ENCODE data around the gene SYNRG. TPM values are rescaled to one million over a fixed set of nuclear protein-coding genes. Genes with fewer than 3 reads are reported as not detected.

SYNRG gene
- total and polyA plus RNA-seq, 2 of the 13 experiments (the other 11 are each of a cell fraction or from before 2014, with no cell fraction given) = 7.3 to 8.7 TPM

GRCh38 chr17:37507111-37507510 is 102.1 kb downstream of the SYNRG start (continued):
- TF ChIP-seq ZNF883 (CRISPR knock-in tag; IDR thresholded peaks at IDR 0.05; ENCODE audit: not compliant biosample characterization) = no peak
- TF ChIP-seq NR1H2 (CRISPR knock-in tag; IDR thresholded peaks at IDR 0.05; ENCODE audit: borderline replicate concordance, low read depth) = no peak

- H3K27me3 ChIP-seq (ENCODE audit: control insufficient read depth in 1 of 2, insufficient read depth in 2 of 2, low read length in 2 of 2) = no peaks in the 10 kb centered on the region
- no peak for TF ChIP-seq MIXL1 (CRISPR knock-in tag; IDR thresholded peaks at IDR 0.05)
- TF ChIP-seq CTCF (CRISPR knock-in tag; IDR thresholded peaks at IDR 0.05) = peak; percentile 44
- TF ChIP-seq RAD21 (CRISPR knock-in tag; IDR thresholded peaks at IDR 0.05) = peak; percentile 38; the same call in 1 of the 2 replicates
- TF ChIP-seq SMC3 (IDR thresholded peaks at IDR 0.05; ENCODE audit: low read length) = peak; percentile 22; the same call in 1 of the 2 replicates
- peak; percentile 42 for TF ChIP-seq ZNF687 (CRISPR knock-in tag; IDR thresholded peaks at IDR 0.05)
- no peak for TF ChIP-seq POLR2A (IDR thresholded peaks at IDR 0.05; ENCODE audit: insufficient read depth in 1 of 2, low read depth in 2 of 2, low read length in 2 of 2)
- 0 out of 2 replicates have a peak, but pooled peaks have one; percentile 42 for TF ChIP-seq BRF2 (CRISPR knock-in tag; IDR thresholded peaks at IDR 0.05)
- TF ChIP-seq ZNF547 (CRISPR knock-in tag; IDR thresholded peaks at IDR 0.05) = 0 out of 2 replicates have a peak, but pooled peaks have one; percentile 47
- peak; percentile 35 for TF ChIP-seq XRCC5 (optimal IDR thresholded peaks at IDR 0.05; ENCODE audit: low read length)
- TF ChIP-seq STAG1 (CRISPR knock-in tag; IDR thresholded peaks at IDR 0.05) = peak; percentile 37; the same call in 1 of the 2 replicates
- H3K9ac ChIP-seq (ENCODE audit: insufficient read depth, low read depth, low read length) = no peak overlapping the region
- H3K36me3 ChIP-seq (replicated peaks in 1 of 2; ENCODE audit: control insufficient read depth in 1 of 2, insufficient read depth in 2 of 2, low read length in 2 of 2) = peaks cover 7 to 17% of the 10 kb centered on the region in 2 experiments; a peak in 4 of 5 replicates
- DNase-seq (ENCODE audit: low spot score) (peak; percentile 55), FAIRE-seq (no peak), ATAC-seq (peak; percentile 83)
- in situ Hi-C loops (cut with HindIII; ENCODE audit: extremely low pct_ligation_motif_present, low pct_unique_long_range_greater_than_20kb) = no loop called here
- WGBS (ENCODE audit: low lambda C conversion rate) = 82% methylated on average over 10 of the region's 10 CpGs
- 0 out of 2 replicates have a peak, but pooled peaks cover 7% of the 10 kb centered on the region for H4K20me1 ChIP-seq (ENCODE audit: insufficient read depth, low read length)
- intact Hi-C loops (cut with micrococcal nuclease; ENCODE audit: unreplicated experiment) = no loop called here
- no peak overlapping the region for H3K4me2 ChIP-seq (ENCODE audit: low read depth, low read length)
- ChIA-PET POLR2A (no interaction called here), CTCF (ENCODE audit: low intra/inter-chr PET ratio, low total read pairs) (interaction anchor here (1.1 to 1.2 kb wide), 2 partner anchors 17 to 69 kb away, joined by 3 to 4 read pairs; partner anchors contain the start of gene DUSP14)
- peaks cover 45% of the 10 kb centered on the region for H3K4me1 ChIP-seq (ENCODE audit: insufficient read depth, low read length)
- H3K79me2 ChIP-seq (ENCODE audit: insufficient read depth, low read length) = peaks cover 79% of the 10 kb centered on the region
- H3K9me3 ChIP-seq (ENCODE audit: low read length) = no peaks in the 10 kb centered on the region
- BruUV-seq (replicated peaks) = no TSS peak
- H3K27ac ChIP-seq (ENCODE audit: extremely low read length, insufficient read depth, low read length) = no peak overlapping the region
- H2AFZ ChIP-seq (ENCODE audit: low read length) = no peak overlapping the region
- H3K4me3 ChIP-seq (replicated peaks in 1 of 3; ENCODE audit: insufficient read depth in 1 of 3, low read depth in 2 of 3, low read length in 3 of 3) = no peak overlapping the region
Measured at GRCh38 chr17:37506678-37507077, 102.5 kb downstream of the SYNRG start.

Data from HepG2 (cell line).